Measurements from ENCODE around the gene NOL9.

The NOL9 gene

DNA sequence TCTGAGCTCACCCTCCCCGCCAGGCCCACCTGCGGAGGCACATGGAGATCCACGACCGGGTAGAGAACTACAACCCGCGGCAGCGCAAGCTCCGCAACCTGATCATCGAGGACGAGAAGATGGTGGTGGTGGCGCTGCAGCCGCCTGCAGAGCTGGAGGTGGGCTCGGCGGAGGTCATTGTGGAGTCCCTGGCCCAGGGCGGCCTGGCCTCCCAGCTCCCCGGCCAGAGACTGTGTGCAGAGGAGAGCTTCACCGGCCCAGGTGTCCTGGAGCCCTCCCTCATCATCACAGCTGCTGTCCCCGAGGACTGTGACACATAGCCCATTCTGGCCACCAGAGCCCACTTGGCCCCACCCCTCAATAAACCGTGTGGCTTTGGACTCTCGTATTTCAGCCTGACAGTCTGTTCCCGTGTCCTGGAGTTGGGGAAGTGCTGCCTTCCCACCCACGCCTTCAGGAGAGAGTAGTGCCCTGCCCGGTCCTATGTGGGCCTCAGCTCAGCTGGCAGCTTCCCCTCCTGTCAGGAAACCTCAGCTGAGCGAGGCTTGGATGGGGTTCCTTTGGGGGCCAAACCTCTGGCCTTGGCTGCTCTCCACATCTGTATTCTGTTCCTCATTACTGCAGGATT lies 34.7 kb upstream of the NOL9 start:
- no peak for DNase-seq

DNA sequence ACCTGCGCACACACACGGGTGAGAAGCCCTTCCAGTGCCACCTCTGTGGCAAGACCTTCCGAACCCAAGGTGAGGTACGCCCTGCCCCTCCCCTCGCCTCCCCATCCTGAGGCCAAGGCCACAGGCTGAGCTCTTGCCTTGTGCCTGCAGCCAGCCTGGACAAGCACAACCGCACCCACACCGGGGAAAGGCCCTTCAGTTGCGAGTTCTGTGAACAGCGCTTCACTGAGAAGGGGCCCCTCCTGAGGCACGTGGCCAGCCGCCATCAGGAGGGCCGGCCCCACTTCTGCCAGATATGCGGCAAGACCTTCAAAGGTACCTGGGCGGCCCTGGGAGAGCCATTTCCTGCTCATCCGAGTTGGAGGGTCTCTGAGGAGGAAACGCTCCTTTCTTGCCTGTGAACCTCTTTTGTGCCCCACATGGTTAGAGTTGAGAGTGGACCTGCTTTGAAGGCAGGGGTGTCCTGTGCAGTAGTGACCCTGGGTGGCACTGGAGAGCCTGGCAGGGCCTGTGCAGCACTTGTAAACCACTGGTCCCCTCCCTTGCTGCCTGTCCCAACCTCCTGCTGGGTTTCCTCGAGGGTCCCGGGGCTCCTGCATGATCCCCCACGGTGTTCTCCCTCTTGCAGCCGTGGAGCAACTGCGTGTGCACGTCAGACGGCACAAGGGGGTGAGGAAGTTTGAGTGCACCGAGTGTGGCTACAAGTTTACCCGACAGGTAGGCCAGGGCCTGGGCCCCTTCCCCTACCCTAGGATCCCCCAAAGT lies 34.0 kb upstream of the NOL9 start:
- no peak for DNase-seq

DNA sequence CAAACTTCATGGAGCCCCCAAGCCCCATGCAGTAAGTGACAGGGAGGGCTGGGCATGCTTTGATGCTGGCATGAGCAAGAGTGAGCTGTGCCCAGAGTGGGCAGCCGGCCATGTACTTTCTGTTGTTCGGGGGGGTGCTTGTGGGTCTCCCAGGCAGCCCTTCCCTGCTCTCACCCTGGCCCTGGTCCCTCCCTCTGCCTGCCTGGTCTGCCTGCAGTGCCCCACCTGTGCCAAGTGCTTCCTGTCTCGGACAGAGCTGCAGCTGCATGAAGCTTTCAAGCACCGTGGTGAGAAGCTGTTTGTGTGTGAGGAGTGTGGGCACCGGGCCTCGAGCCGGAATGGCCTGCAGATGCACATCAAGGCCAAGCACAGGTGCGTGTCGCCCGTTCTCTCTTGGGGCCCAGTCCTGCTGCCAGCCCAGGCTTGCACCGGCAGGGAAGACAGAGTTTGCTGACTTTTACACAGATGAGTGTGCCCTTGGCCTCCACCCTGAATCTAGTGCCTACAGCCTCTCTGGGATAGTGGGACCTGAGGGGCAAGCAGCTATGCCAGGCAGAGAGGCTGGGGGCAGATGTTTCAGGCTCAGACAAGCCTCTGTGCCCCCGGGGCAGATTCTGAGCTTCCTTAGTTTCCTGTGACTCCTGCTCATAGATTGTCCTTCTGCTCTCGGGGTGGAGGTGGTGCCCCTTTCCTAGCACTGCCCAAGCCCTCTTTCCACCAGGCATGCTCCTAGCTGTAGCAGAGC lies 33.1 kb upstream of the NOL9 start:
- DNase-seq = no peak

DNA sequence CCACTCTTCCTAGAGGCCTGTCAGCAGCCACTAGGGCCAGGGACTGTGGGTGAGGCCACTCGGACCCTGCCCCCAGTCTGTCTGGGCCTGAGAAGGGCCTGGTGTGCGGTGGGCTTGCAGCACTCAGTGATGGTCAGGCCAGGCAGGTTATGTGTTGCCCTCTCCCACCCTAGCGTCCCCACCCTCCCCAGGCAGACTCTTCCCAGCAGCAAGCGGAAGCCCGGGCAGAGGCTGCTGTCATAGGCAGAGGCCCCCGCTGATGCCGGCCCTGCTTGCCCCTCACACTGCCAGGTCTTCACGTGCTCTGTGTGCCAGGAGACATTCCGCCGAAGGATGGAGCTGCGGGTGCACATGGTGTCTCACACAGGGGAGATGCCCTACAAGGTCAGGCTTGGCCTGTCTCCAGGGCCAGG lies 32.1 kb upstream of the NOL9 start:
- no peak for DNase-seq

DNA sequence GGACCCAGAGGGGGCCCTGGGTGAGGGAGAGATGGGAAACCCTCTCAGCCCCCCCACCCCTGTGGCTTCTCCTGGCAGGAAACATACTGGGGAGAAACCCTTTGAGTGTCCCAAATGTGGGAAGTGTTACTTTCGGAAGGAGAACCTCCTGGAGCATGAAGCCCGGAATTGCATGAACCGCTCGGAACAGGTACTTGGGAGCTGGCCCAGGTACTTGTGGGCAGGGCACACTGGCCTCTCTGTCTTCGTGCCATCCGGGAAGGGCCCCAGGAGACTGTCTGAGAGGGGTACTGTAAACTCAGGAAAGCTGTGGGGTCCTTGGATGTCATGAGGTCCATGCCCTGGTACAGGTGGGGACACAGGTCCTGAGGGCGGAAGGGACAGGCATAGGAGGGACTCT lies 31.5 kb upstream of the NOL9 start:
- DNase-seq = no peak

DNA sequence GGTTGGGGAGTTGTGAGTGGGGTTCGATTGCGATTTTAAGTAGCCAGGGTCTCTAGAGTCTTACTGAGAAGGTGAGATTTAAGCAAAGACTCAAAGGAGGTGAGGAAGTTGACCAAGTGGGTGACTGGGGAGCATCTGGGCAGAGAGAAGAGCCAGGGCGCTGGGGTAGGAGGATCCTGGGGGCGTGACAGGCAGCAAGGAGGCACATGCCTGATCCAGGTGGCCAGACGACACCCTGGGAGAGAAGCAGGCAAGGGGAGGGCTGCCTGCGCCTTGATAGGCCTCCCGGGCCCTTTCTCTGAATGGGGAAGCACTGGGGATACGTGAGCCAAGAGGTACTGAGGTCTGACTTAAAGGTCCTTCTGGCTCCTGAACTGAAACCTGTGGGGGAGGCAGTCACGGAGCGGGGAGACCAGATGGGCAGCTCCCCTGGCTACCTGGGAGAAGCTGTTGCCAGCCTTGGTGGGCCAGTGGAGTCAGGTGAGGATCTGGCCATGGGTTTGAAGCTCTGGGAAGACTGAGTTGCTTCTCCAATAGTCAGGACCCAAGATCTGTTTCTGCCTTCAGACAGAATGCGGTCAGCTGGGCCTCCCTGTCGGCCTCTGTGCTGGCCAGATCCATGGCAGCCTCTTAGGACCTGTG lies 30.9 kb upstream of the NOL9 start:
- DNase-seq = no peak

GRCh38 chr1:6584126-6585080 lies 30.1 kb upstream of the NOL9 start:
- DNase-seq = no peak

GRCh38 chr1:6582370-6582769 lies 28.1 kb upstream of the NOL9 start:
- DNase-seq = no peak

DNA sequence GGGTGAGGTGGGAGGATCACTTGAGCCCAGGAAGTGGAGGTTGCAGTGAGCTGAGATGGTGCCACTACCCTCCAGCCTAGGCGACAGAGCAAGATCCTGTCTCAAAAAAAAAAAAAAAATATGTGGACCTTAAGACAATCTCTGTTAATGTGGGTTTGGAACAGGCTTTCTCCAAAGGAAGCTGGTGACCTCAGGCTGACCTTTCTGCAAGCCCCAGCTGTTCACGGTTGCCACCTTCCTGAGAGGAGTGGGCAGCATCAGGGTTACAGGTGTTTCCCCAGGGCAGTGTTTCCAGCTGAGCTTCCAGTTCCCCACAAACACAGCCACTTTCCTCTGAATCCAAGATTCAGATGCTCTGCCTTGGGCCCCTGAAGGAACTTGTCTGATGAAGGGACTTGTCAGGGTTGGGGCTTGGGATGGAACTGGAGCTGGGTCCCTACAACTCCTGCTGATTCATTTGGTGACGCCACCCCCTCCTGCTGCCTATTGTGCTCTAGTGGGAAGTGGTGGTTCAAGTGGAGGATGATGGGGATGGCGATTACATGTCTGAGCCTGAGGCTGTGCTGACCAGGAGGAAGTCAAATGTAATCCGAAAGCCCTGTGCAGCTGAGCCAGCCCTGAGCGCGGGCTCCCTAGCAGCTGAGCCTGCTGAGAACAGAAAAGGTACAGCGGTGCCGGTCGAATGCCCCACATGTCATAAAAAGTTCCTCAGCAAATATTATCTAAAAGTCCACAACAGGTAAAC lies 27.4 kb upstream of the NOL9 start:
- DNase-seq = no peak

DNA sequence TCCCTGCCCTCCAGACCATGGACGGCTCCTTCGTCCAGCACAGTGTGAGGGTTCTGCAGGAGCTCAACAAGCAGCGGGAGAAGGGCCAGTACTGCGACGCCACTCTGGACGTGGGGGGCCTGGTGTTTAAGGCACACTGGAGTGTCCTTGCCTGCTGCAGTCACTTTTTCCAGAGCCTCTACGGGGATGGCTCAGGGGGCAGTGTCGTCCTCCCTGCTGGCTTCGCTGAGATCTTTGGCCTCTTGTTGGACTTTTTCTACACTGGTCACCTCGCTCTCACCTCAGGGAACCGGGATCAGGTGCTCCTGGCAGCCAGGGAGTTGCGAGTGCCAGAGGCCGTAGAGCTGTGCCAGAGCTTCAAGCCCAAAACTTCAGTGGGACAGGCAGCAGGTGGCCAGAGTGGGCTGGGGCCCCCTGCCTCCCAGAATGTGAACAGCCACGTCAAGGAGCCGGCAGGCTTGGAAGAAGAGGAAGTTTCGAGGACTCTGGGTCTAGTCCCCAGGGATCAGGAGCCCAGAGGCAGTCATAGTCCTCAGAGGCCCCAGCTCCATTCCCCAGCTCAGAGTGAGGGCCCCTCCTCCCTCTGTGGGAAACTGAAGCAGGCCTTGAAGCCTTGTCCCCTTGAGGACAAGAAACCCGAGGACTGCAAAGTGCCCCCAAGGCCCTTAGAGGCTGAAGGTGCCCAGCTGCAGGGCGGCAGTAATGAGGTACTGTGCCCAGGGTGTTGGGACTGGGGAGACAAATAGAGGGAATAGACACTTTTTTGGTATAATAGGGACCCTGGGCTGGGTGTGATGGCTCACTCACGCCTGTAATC lies 26.5 kb upstream of the NOL9 start:
- DNase-seq = no peak

GRCh38 chr1:6580119-6580592 lies 25.8 kb upstream of the NOL9 start:
- DNase-seq = no peak

DNA sequence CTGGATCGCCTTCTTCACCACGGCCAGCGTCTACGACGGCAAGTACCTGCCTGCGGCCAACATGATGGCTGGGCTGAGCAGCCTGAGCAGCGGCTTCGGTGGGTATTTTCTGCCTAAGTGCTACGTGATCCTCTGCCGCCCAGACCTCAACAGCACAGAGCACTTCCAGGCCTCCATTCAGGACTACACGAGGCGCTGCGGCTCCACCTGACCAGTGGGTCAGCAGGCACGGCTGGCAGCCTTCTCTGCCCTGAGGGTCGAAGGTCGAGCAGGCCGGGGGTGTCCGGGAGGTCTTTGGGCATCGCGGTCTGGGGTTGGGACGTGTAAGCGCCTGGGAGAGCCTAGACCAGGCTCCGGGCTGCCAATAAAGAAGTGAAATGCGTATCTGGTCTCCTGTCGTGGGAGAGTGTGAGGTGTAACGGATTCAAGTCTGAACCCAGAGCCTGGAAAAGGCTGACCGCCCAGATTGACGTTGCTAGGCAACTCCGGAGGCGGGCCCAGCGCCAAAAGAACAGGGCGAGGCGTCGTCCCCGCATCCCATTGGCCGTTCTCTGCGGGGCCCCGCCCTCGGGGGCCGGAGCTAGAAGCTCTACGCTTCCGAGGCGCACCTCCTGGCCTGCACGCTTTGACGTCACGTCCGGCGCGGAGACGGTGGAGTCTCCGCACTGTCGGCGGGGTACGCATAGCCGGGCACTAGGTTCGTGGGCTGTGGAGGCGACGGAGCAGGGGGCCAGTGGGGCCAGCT lies 25.2 kb upstream of the NOL9 start, which contains the start of gene ZBTB48:
Gene ZBTB48 (plus strand): TSS at position 621 of the 745 bp plus-strand sequence. CDS start 616 bp downstream, outside the sequence.
- peak; percentile 95 for DNase-seq

DNA sequence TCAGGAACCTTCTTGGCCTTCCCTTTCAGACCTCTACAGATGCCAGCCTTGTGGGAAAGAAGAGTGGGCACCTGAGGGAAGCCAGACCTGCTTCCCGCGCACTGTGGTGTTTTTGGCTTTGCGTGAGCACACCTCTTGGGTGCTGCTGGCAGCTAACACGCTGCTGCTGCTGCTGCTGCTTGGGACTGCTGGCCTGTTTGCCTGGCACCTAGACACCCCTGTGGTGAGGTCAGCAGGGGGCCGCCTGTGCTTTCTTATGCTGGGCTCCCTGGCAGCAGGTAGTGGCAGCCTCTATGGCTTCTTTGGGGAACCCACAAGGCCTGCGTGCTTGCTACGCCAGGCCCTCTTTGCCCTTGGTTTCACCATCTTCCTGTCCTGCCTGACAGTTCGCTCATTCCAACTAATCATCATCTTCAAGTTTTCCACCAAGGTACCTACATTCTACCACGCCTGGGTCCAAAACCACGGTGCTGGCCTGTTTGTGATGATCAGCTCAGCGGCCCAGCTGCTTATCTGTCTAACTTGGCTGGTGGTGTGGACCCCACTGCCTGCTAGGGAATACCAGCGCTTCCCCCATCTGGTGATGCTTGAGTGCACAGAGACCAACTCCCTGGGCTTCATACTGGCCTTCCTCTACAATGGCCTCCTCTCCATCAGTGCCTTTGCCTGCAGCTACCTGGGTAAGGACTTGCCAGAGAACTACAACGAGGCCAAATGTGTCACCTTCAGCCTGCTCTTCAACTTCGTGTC lies 24.5 kb upstream of the NOL9 start:
- no peak for DNase-seq

DNA sequence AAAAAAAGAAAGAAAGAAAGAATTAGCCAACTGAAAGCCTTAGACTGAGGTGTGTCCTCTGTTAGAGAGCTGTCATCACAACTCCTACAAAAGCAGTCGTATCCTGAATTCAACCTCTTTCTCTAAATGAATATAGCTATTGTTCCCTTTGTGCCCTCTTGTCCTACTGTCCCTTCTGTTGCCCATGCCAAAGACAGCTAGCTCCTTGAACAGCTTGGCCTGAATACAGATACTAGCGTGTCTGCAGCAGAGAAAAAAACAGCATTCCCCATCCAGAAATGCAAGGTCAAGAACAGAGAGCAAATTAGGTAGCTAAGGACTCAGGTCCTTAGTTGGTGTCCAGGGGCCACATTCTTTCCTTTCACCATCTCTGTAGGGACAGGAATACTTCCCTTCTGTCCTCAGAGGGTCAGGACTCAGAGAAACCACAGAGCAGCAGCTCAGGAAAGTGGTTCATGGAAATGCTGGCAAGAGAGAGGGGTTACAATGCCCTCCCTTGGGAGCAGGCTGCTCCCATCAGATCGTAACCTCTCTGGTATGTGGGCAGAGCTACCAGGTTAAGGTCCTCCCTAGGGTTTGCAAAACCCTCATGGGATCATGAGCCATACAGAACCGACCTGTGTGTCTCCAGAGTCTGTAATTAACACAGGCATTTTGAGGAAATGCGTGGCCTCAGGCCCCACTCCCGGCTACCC lies 23.7 kb upstream of the NOL9 start:
- no peak for DNase-seq

- DNase-seq = no peak
Measured at GRCh38 chr1:6574818-6575217, 20.5 kb upstream of the NOL9 start.

DNA sequence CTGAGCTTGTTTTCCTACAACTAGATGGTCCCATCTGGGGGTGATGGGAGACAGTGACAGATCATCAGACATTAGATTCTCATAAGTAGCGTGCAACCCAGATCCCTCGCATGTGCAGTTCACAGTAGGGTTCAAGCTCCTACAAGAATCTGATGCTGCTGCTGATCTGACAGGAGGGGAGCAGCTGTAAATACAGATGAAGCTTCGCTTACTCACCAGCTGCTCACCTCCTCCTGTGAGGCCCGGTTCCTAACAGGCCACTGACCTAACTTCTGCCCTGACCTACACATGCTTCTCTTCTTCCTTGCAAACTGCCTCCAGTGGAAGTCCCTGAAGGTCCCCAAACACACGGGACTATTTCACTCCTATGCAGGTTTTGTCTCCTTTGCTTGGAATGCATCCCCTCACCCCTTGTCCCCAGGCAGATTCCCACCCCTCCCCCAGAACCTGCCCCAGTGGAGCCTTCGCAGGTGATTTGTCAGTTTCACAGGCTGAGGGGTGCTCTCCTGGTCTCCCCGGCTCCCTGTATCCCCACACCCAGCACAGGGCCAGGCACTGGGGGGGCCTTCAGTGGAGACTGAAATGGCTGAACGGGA lies 19.8 kb upstream of the NOL9 start:
- no peak for DNase-seq

DNA sequence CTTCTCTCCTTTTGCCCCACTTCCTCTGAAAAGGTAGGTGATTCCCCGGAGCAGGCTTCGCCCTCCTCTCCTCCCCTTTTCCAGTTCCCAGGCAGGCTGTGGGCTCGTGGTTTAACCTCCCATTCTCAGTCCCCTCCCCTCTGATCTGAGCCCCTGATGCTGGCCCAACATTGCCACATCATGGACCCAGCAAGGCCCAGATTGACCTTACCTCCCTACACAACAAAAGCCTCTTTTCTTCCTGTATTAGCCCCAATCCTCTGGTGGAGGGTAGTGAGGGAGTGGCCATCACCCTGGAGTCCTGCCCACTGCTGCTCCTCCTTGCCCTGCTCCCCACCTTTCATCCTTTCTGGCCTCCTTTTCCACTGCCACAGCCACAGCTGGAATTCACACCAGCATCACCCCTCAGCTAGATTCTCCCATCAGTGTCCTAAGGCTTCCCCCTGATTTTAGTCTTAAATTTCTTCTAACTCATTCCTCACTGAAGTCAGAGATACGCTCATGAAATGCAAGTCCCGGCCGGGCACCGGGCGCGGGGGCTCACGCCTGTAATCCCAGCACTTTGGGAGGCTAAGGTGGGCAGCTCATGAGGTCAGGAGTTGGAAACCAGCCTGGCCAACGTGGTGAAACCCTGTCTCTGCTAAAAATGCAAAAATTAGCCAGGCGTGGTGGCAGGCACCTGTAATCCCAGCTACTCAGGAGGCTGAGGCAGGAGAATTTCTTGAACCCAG lies 18.5 kb upstream of the NOL9 start:
- no peak for DNase-seq
